ENCODE results near the gene DLGAP5.
A peak's percentile ranks its signal among the peaks of the same experiment; 100 is the strongest.

The DLGAP5 gene

GRCh38 chr14:55139696-55140509, 51.5 kb downstream of the DLGAP5 start:
- TF ChIP-seq, protein P1, sequence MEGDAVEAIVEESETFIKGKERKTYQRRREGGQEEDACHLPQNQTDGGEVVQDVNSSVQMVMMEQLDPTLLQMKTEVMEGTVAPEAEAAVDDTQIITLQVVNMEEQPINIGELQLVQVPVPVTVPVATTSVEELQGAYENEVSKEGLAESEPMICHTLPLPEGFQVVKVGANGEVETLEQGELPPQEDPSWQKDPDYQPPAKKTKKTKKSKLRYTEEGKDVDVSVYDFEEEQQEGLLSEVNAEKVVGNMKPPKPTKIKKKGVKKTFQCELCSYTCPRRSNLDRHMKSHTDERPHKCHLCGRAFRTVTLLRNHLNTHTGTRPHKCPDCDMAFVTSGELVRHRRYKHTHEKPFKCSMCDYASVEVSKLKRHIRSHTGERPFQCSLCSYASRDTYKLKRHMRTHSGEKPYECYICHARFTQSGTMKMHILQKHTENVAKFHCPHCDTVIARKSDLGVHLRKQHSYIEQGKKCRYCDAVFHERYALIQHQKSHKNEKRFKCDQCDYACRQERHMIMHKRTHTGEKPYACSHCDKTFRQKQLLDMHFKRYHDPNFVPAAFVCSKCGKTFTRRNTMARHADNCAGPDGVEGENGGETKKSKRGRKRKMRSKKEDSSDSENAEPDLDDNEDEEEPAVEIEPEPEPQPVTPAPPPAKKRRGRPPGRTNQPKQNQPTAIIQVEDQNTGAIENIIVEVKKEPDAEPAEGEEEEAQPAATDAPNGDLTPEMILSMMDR (IDR thresholded peaks at IDR 0.05; ENCODE audit: insufficient read depth, low read length, poor library complexity, severe bottlenecking) = no peak
- Histone ChIP-seq H3K4me3 (replicated peaks; ENCODE audit: low read depth, low read length) (no peak overlapping the region), H3K36me3 (ENCODE audit: control insufficient read depth, insufficient read depth, low read length) (peaks cover 5% of the 10 kb centered on the region), H3K27me3 (replicated peaks; ENCODE audit: control insufficient read depth, insufficient read depth, low read length) (no peaks in the 10 kb centered on the region)
- DNase-seq (ENCODE audit: extremely low read depth, insufficient read length) = no peak

- Histone ChIP-seq H3K36me3 (ENCODE audit: control insufficient read depth, insufficient read depth, low read length) (peaks cover 6% of the 10 kb centered on the region), H3K27me3 (replicated peaks; ENCODE audit: control insufficient read depth, insufficient read depth, low read length) (no peaks in the 10 kb centered on the region)
- TF ChIP-seq, protein P1 (IDR thresholded peaks at IDR 0.05; ENCODE audit: insufficient read depth, low read length, poor library complexity, severe bottlenecking) = no peak
These were observed 52.2 kb downstream of the DLGAP5 start for GRCh38 chr14:55139141-55139540.

DNA sequence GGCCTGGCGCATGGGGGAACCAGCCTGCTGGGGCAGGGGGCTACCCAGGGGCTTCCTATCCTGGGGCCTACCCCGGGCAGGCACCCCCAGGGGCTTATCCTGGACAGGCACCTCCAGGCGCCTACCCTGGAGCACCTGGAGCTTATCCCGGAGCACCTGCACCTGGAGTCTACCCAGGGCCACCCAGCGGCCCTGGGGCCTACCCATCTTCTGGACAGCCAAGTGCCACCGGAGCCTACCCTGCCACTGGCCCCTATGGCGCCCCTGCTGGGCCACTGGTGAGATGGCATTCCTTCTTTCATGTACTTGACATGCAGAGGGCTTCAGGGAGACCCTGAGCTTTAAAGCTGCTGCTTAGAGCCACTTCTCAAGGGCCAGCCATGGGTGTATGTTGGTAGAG, 53.3 kb downstream of the DLGAP5 start:
- Histone ChIP-seq H3K36me3 (ENCODE audit: control insufficient read depth, insufficient read depth, low read length) (peaks cover 6% of the 10 kb centered on the region), H3K27me3 (replicated peaks; ENCODE audit: control insufficient read depth, insufficient read depth, low read length) (no peaks in the 10 kb centered on the region), H3K4me3 (replicated peaks; ENCODE audit: low read depth, low read length) (no peak overlapping the region)
- TF ChIP-seq, protein P1 (IDR thresholded peaks at IDR 0.05; ENCODE audit: insufficient read depth, low read length, poor library complexity, severe bottlenecking) = peak; percentile 20
- DNase-seq (ENCODE audit: extremely low read depth, insufficient read length) = no peak

More at GRCh38 chr14:55139141-55139540, 52.2 kb downstream of the DLGAP5 start:
- no peak for DNase-seq (ENCODE audit: extremely low read depth, insufficient read length)
- H3K4me3 ChIP-seq (replicated peaks; ENCODE audit: low read depth, low read length) = no peak overlapping the region

- TF ChIP-seq, protein P1 (IDR thresholded peaks at IDR 0.05; ENCODE audit: insufficient read depth, low read length, poor library complexity, severe bottlenecking) = no peak
- Histone ChIP-seq H3K4me3 (replicated peaks; ENCODE audit: low read depth, low read length) (no peak overlapping the region), H3K36me3 (ENCODE audit: control insufficient read depth, insufficient read depth, low read length) (peaks cover 6% of the 10 kb centered on the region), H3K27me3 (replicated peaks; ENCODE audit: control insufficient read depth, insufficient read depth, low read length) (no peaks in the 10 kb centered on the region)
- no peak for DNase-seq (ENCODE audit: extremely low read depth, insufficient read length)
These were observed 54.2 kb downstream of the DLGAP5 start for GRCh38 chr14:55136885-55137786.

- H3K36me3 ChIP-seq (ENCODE audit: control insufficient read depth, insufficient read depth, low read length) = peaks cover 6% of the 10 kb centered on the region
- no peaks in the 10 kb centered on the region for H3K27me3 ChIP-seq (replicated peaks; ENCODE audit: control insufficient read depth, insufficient read depth, low read length)
- no peak for DNase-seq (ENCODE audit: extremely low read depth, insufficient read length)
- TF ChIP-seq, protein P1 (IDR thresholded peaks at IDR 0.05; ENCODE audit: insufficient read depth, low read length, poor library complexity, severe bottlenecking) = no peak
- no peak overlapping the region for H3K4me3 ChIP-seq (replicated peaks; ENCODE audit: low read depth, low read length)
These were observed 55.1 kb downstream of the DLGAP5 start for GRCh38 chr14:55136241-55136640.
